ENCODE results near the gene SBNO1.

The SBNO1 gene

GRCh38 chr12:123336530-123336929 lies 28.1 kb downstream of the SBNO1 start:
- H3F3A ChIP-seq (ENCODE audit: insufficient read depth, low read length): no peaks in the 10 kb centered on the region
- H3K9me2 ChIP-seq (replicated peaks; ENCODE audit: insufficient read depth, low read length): no peaks in the 10 kb centered on the region
- no peaks in the 10 kb centered on the region for H3K4me1 ChIP-seq (ENCODE audit: low read length)
- H3K9me3 ChIP-seq (replicated peaks; ENCODE audit: insufficient read depth, low read length): no peaks in the 10 kb centered on the region
- no peak overlapping the region for H3K9ac ChIP-seq (ENCODE audit: low read length)
- no peaks in the 10 kb centered on the region for H3K27me3 ChIP-seq (replicated peaks; ENCODE audit: insufficient read depth, low read length)
- H3K4me2 ChIP-seq (ENCODE audit: low read depth, low read length): no peak overlapping the region
- H3K4me3 ChIP-seq (ENCODE audit: low read length): no peak overlapping the region
- no peaks in the 10 kb centered on the region for H3K79me2 ChIP-seq (ENCODE audit: low read length)
- no peaks in the 10 kb centered on the region for H4K20me1 ChIP-seq (ENCODE audit: insufficient read depth, low read length)
- no peak overlapping the region for H3K27ac ChIP-seq (ENCODE audit: low read length)
- no peaks in the 10 kb centered on the region for H3K36me3 ChIP-seq (replicated peaks; ENCODE audit: insufficient read depth, low read length)
- TF ChIP-seq CTCF (IDR thresholded peaks at IDR 0.05; ENCODE audit: low read length) (no peak), EZH2 (optimal IDR thresholded peaks at IDR 0.05; ENCODE audit: low read depth, low read length) (no peak), EZH2phosphoT487 (IDR thresholded peaks at IDR 0.05; ENCODE audit: low read length) (no peak)
- no peak for DNase-seq
- H2AFZ ChIP-seq (ENCODE audit: low read length): no peak overlapping the region

GRCh38 chr12:123335490-123335889 lies 29.2 kb downstream of the SBNO1 start:
- Histone ChIP-seq H3K9ac (ENCODE audit: low read length) (no peak overlapping the region), H3K79me2 (ENCODE audit: low read length) (no peaks in the 10 kb centered on the region), H2AFZ (ENCODE audit: low read length) (no peak overlapping the region), H3K9me2 (replicated peaks; ENCODE audit: insufficient read depth, low read length) (no peaks in the 10 kb centered on the region), H3F3A (ENCODE audit: insufficient read depth, low read length) (no peaks in the 10 kb centered on the region), H3K27ac (ENCODE audit: low read length) (no peak overlapping the region), H3K36me3 (replicated peaks; ENCODE audit: insufficient read depth, low read length) (no peaks in the 10 kb centered on the region), H4K20me1 (ENCODE audit: insufficient read depth, low read length) (no peaks in the 10 kb centered on the region), H3K4me1 (ENCODE audit: low read length) (no peaks in the 10 kb centered on the region), H3K27me3 (replicated peaks; ENCODE audit: insufficient read depth, low read length) (no peaks in the 10 kb centered on the region), H3K9me3 (replicated peaks; ENCODE audit: insufficient read depth, low read length) (no peaks in the 10 kb centered on the region), H3K4me2 (ENCODE audit: low read depth, low read length) (no peak overlapping the region), H3K4me3 (ENCODE audit: low read length) (no peak overlapping the region)
- DNase-seq: no peak
- TF ChIP-seq CTCF (IDR thresholded peaks at IDR 0.05; ENCODE audit: low read length): no peak
- TF ChIP-seq EZH2 (optimal IDR thresholded peaks at IDR 0.05; ENCODE audit: low read depth, low read length): no peak
- TF ChIP-seq EZH2phosphoT487 (IDR thresholded peaks at IDR 0.05; ENCODE audit: low read length): no peak

GRCh38 chr12:123329799-123330198 lies 34.8 kb downstream of the SBNO1 start:
- TF ChIP-seq CTCF (IDR thresholded peaks at IDR 0.05; ENCODE audit: low read length) (no peak), EZH2phosphoT487 (IDR thresholded peaks at IDR 0.05; ENCODE audit: low read length) (no peak), EZH2 (optimal IDR thresholded peaks at IDR 0.05; ENCODE audit: low read depth, low read length) (no peak)
- Histone ChIP-seq H3K36me3 (replicated peaks; ENCODE audit: insufficient read depth, low read length) (no peaks in the 10 kb centered on the region), H3K4me3 (ENCODE audit: low read length) (no peak overlapping the region), H3F3A (ENCODE audit: insufficient read depth, low read length) (no peaks in the 10 kb centered on the region), H3K4me1 (ENCODE audit: low read length) (no peaks in the 10 kb centered on the region), H3K27me3 (replicated peaks; ENCODE audit: insufficient read depth, low read length) (no peaks in the 10 kb centered on the region), H3K9ac (ENCODE audit: low read length) (no peak overlapping the region), H2AFZ (ENCODE audit: low read length) (no peak overlapping the region), H4K20me1 (ENCODE audit: insufficient read depth, low read length) (no peaks in the 10 kb centered on the region), H3K9me3 (replicated peaks; ENCODE audit: insufficient read depth, low read length) (no peaks in the 10 kb centered on the region), H3K9me2 (replicated peaks; ENCODE audit: insufficient read depth, low read length) (no peaks in the 10 kb centered on the region), H3K27ac (ENCODE audit: low read length) (no peak overlapping the region), H3K4me2 (ENCODE audit: low read depth, low read length) (no peak overlapping the region), H3K79me2 (ENCODE audit: low read length) (no peaks in the 10 kb centered on the region)
- no peak for DNase-seq
